GM18517 (cell line): ENCODE measurements around the gene ARHGEF33.

Experiments
- ATAC-seq: cut with Tn5 transposase; IDR thresholded peaks from one replicate; pipeline ENCODE4 v1.9.1; 2021; ENCODE audit warnings: mild to moderate bottlenecking, moderate library complexity; ENCODE audit not compliant: unreplicated experiment

Gene ARHGEF33

GRCh38 chr2:38889575-38889974 lies at the start of gene ARHGEF33:
TSS of gene ARHGEF33 (plus strand) at chr2:38889875. CDS start at chr2:38919448, 29,573 bp downstream.
- ATAC-seq, result no peak

DNA sequence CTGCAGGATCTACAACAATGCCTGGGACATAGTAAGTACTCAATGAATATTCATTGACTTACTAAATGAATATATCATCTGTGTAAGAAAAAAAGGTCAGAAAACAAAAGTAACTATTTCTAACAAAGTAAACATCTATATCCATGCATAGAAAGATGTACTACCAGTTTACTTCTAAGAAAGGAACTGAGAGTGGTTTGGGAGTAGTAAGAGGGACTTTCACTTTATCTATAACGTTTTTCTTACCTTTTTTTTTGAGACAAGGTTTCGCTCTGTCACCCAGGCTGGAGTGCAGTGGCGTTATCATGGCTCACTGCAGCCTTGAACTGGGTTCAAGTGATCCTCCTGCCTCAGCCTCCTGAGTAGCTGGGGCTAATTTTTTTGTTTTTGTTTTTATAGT lies 39.6 kb upstream of the ARHGEF33 start:
- ATAC-seq, result peak; percentile 94

DNA sequence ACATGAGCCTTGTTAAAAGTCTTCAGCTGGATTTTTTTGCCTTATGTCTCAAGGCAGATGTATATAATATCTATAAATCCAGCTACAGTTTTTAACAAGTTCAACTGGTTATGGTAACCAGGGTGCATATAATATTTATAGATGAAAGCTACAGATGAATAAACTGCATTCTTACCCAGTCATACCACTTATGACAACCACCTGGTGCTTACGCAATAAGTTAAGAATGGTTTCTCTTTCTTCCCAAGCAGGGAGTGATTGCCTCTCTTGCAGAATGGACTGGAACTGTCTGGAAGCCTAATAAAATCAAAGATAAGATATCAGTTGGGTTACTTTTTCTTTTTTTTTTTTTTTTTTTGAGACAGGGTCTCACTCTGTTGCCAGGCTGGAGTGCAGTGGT lies 33.5 kb upstream of the ARHGEF33 start:
- no peak for ATAC-seq

- ATAC-seq, result no peak
These were observed 27.2 kb upstream of the ARHGEF33 start for GRCh38 chr2:38862476-38862875.

DNA sequence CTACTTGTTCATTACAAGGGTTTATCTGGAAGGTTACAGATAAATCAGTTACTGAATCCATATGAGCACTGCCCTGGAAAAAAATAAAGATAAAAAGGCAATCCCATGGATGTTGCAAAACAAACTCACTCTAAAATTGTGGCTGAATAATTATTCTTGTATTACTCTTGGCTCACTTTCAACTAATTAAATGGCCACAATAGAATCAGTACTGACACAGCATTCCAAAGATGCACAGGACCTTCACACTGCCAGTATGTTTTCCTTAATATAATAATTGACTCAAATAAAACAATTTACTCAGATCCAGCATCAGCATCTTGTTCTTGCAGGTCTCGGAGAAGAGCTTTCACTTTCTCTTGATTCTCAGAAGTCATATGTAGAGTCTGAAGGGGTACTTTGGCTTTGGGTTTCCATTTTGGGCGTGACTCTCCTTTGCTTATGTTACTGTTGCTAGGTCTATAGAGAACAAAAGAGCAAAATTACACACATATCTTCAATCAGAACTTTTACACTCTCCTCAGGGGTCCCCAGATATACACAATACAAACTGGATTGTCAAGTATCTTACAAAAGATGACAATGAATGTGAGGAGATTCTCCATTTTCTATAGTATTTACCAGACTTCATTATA lies 26.5 kb upstream of the ARHGEF33 start:
- ATAC-seq, result no peak

- ATAC-seq, result no peak
These were observed 22.8 kb upstream of the ARHGEF33 start for GRCh38 chr2:38866773-38867443.

DNA sequence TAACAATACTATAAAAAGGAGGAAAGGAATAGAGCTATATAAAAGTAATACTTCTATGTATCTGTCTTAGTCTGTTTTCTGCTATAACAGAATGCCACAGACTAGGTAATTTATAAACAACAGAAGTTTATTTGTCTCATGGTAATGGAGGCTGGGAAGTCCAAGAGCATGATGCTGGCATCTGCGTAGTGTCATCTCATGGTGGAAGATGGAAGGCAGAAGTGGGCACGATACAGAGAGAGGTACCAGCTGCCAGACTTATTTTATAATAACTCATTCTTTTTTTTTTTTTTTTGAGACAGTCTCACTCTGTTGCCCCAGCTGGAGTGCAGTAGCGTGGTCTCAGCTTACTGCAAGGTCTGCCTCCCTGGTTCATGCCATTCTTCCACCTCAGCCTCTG lies 18.2 kb upstream of the ARHGEF33 start:
- ATAC-seq, result no peak

GRCh38 chr2:38873763-38874162 lies 15.9 kb upstream of the ARHGEF33 start:
- ATAC-seq, result no peak

DNA sequence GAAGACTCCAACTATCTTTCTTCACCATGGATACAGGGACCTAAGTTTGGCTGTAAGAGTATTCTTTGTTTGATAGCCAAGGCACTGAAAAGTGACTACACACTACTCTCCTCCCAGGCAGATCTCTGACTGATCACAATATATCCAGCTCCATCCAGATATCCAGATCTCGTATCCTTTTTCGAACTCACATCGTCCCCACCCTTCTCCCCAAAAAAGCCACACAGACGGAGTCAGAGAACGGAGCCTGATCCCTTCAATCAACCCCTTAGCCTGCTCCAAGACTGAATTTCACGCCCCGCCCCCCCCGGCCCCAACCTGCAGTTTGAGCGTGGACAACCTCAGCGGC lies 14.5 kb upstream of the ARHGEF33 start:
- ATAC-seq, result no peak

GRCh38 chr2:38875576-38876367 lies 13.9 kb upstream of the ARHGEF33 start, which contains the start of the genes DHX57 and MORN2:
TSS of gene DHX57 (minus strand) at chr2:38875934. CDS start at chr2:38868405, 7,529 bp downstream.
TSS of gene MORN2 (plus strand) at chr2:38875976.
- peak; percentile 97 for ATAC-seq

- no peak for ATAC-seq
These were observed 13.3 kb upstream of the ARHGEF33 start for GRCh38 chr2:38876407-38876806.

- no peak for ATAC-seq
These were observed 3.6 kb upstream of the ARHGEF33 start for GRCh38 chr2:38886063-38886462.

DNA sequence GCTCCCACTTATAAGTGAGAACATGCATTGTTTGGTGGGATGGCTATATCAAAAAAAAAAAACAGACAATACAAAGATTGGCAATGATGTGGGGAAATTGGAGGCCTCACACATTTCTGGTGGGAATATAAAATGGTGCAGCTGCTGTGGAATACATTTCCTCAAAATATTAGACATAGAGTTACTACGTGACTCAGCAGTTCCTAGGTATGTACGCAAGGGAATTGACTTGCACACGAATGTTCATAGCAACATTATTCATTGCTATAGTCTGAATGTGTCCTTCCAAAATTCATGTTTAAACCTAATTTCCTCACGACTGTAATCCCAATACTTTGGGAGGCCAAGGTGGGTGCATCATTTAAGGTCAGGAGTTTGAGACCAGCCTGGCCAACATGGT lies 2.3 kb upstream of the ARHGEF33 start:
- ATAC-seq, result no peak

DNA sequence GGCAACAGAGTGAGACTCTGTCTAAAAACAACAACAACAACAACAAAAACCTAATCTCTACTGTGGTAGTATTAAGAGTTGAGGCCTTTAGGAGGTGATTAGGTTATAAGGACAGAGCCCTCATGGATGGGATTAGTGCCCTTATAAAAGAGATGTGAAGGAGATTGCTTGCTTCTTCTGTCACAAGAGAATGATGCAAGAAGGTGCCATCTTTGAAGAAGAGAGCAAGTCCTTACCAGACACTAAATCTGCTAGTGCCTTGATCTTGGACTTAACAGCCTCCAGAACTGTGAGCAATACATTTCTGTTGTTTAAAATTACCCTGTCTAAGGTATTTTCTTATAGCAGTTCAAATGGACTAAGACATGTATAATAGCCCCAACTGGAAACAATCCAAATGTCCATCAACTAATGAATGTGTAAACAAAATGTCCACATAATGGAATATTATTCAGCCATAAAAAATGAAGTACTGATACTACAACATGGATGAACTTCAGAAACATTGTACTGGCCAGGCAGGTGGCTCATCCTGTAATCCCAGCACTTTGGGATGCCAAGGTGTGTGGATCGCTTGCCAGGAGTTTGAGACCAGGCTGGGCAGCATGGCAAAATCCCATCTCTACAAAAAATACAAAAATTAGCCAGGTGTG lies 1.6 kb upstream of the ARHGEF33 start:
- no peak for ATAC-seq

DNA sequence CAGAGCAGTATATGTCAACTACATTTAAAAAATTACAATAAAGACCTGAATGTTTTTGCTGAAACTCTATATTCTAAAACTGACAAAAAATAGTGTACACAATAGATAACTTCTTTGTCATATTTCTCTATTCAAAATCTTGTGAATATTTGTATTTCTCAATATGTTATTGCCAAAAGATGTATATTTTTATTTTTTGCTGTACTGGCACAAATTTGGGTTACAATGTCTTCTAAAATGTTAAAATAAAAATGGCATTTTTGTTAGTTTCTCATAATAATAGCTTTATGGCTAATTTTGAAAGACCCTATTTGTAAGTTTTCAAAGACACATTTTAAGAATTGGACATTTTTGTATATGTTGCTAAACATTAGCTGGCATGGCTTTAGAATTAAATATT lies 630 bp upstream of the ARHGEF33 start:
- no peak for ATAC-seq

DNA sequence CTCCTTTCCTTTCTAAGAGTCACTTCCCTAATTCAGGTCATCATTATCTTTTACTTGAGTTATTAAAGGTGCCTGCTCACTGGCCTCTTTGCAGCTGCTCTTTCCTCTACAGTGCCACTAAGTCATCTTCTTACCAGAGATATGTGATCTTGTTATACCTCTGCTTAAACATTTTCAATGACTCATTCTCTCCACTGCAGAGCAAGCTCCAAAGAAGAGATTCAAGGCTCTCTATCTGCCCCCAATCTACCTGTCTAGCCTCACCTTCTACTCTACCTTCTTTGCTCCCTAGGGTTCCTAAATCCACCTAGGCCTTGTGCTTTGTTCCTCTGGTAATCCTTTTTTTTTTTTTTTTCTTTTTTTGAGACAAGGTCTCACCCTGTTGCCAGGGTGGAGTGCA lies 3.1 kb downstream of the ARHGEF33 start:
- ATAC-seq, result no peak

DNA sequence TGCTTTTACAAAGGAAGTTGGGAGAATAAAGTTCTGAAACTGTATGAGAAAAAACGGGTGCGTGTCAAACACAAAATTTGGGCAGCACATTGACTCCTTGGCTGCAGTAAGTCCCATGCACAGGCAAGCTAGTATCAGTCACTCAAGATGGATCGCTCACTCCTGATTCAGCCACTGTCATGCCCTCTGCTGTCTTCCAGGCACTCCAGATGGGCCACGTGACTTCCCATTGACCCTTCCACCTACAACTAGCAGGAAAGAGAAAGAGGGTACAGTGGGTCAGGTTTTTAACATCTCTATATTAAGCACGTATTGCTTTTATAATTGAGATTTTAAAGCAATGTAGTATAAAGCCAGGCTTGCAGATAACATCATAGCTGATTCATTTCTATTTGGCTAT lies 8.6 kb downstream of the ARHGEF33 start:
- ATAC-seq, result no peak

DNA sequence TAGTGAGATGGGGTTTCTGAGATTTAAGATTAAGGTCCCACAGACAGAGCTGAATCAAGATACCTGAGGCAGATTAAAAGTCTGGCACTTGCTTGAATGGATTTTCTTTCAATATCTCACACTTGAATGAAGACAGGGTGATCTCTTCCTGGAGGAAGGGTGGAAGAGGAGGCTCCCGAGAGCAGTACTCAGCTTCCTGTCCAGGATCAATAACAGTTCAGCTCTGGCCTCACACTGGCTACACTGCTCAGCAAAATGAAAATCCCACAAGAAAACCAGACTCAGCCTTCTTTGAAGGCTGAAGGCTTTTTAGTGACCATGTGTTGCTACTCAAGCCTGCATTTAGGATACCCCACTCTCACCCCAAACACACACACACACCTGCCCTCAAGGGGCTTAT lies 11.1 kb downstream of the ARHGEF33 start:
- no peak for ATAC-seq

GRCh38 chr2:38905251-38905650 lies 15.6 kb downstream of the ARHGEF33 start:
- ATAC-seq, result no peak

DNA sequence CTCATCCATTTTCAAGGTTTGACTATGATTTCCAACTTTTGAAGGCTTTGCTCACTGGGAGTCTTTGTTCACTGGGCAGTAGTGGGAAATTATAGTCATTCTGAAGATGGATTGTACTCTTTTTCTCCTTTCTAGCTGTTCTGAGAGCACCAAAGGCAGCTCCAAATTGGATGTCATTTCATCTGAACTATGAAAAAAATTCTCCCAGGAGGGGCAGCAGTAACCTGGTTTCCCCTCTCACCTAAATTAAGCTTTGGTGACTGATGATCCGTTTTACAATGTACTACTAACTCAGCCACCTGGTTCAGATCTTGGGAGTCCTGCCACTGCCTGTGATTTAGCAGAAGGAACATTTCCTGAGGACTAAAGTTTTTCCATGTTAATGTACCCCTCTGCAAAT lies 17.6 kb downstream of the ARHGEF33 start:
- no peak for ATAC-seq
